BJ (cell line): ENCODE results near the gene KIAA2012. TPM values are rescaled to one million over a fixed set of nuclear protein-coding genes. Genes with fewer than 3 reads are reported as not detected.

Experiments used
- CTCF ChIA-PET: fragments of 350-600 bp; formaldehyde crosslinking; extraction: SDS; loops from one replicate; lab custom pipeline; 2021; ENCODE audit warnings: antibody characterized with exemption, inconsistent platforms; lab: Yijun Ruan, JAX
- POLR2A ChIA-PET: fragments of 300-600 bp; sonication (Branson Sonifier 250); formaldehyde crosslinking; extraction: SDS; loops from one replicate; lab custom pipeline; 2021; ENCODE audit warnings: antibody characterized with exemption; lab: Charles Lee
- DNase-seq: peaks from one replicate; pipeline ENCODE4 v3.0.0-alpha.2; 2011; ENCODE audit warnings: low read depth
- H3K27me3 ChIP-seq: 2 replicates; pipeline ENCODE4 v1.6.0; 2011; ENCODE audit warnings: low read length; ENCODE audit not compliant: control insufficient read depth, insufficient read depth
- H3K36me3 ChIP-seq: 2 replicates; pipeline ENCODE4 v1.5.1; 2011; ENCODE audit warnings: low read length; ENCODE audit not compliant: control insufficient read depth, insufficient read depth
- H3K4me3 ChIP-seq: 2 replicates; pipeline ENCODE4 v1.5.1; 2011; ENCODE audit warnings: low read depth, mild to moderate bottlenecking, control low read depth, low read length
- CTCF ChIP-seq: IDR thresholded peaks from 2 replicates; pipeline ENCODE4 v1.5.1; 2011; ENCODE audit warnings: low read depth, mild to moderate bottlenecking, control low read depth, inconsistent platforms, low read length, moderate library complexity; ENCODE audit not compliant: insufficient read depth
- polyA plus RNA-seq: library from polyadenylated mRNA; depleted of rRNA; stranded (reverse); fragments of >200 nt; gene quantifications from 2 replicates; pipeline ENCODE4 v1.2.3, GENCODE V29; 2011

KIAA2012 gene
- polyA plus RNA-seq, 1 experiment, result 0.13 TPM

- Histone ChIP-seq H3K27me3 (no peaks in the 10 kb centered on the region), H3K36me3 (no peaks in the 10 kb centered on the region), H3K4me3 (no peak overlapping the region)
- TF ChIP-seq CTCF, result no peak
- no peak for DNase-seq
- POLR2A ChIA-PET, result interaction anchor here (1.1 kb wide), 1 partner anchor 10 kb away, joined by 4 read pairs; no protein-coding TSS in a partner anchor
- CTCF ChIA-PET, result interaction anchor here (1.1 to 1.9 kb wide), 5 partner anchors 10 to 210 kb away, joined by 3 to 8 read pairs (median 3); no protein-coding TSS in a partner anchor
Observed at GRCh38 chr2:202064881-202065230, 8.2 kb upstream of the KIAA2012 start.

- CTCF ChIA-PET, result no interaction called here
- no peaks in the 10 kb centered on the region for H3K27me3 ChIP-seq
- TF ChIP-seq CTCF, result no peak
- H3K4me3 ChIP-seq, result no peak overlapping the region
- no peaks in the 10 kb centered on the region for H3K36me3 ChIP-seq
- DNase-seq, result no peak
- POLR2A ChIA-PET, result no interaction called here
Observed at GRCh38 chr2:202065876-202066275, 7.2 kb upstream of the KIAA2012 start.

- Histone ChIP-seq H3K36me3 (no peaks in the 10 kb centered on the region), H3K27me3 (no peaks in the 10 kb centered on the region), H3K4me3 (no peak overlapping the region)
- TF ChIP-seq CTCF, result no peak
- ChIA-PET POLR2A (no interaction called here), CTCF (interaction anchor here (1.1 kb wide), 1 partner anchor 11 kb away, joined by 5 read pairs; no protein-coding TSS in a partner anchor)
- no peak for DNase-seq
Observed at GRCh38 chr2:202066875-202067274, 6.2 kb upstream of the KIAA2012 start.

GRCh38 chr2:202067589-202067988 is 5.5 kb upstream of the KIAA2012 start:
- Histone ChIP-seq H3K4me3 (no peak overlapping the region), H3K27me3 (no peaks in the 10 kb centered on the region), H3K36me3 (no peaks in the 10 kb centered on the region)
- TF ChIP-seq CTCF, result no peak
- CTCF ChIA-PET, result no interaction called here
- POLR2A ChIA-PET, result no interaction called here
- no peak for DNase-seq

- H3K27me3 ChIP-seq, result no peaks in the 10 kb centered on the region
- H3K4me3 ChIP-seq, result no peak overlapping the region
- DNase-seq, result no peak
- POLR2A ChIA-PET, result no interaction called here
- H3K36me3 ChIP-seq, result no peaks in the 10 kb centered on the region
- CTCF ChIA-PET, result interaction anchor here (0.8 to 1.7 kb wide), 2 partner anchors 8 to 11 kb away, joined by 3 read pairs; no protein-coding TSS in a partner anchor
- TF ChIP-seq CTCF, result no peak
Observed at GRCh38 chr2:202069170-202070067, 3.6 kb upstream of the KIAA2012 start.
